WI38 (cell line): Measurements from ENCODE around the gene BANF2.

Source experiments
- H3K4me3 ChIP-seq: 2 replicates; pipeline ENCODE4 v1.5.1; 2011; ENCODE audit warnings: low read depth, mild to moderate bottlenecking, control low read depth, low read length
- CTCF ChIP-seq: IDR thresholded peaks from 2 replicates; pipeline ENCODE4 v1.5.1; 2012; ENCODE audit warnings: low read depth, mild to moderate bottlenecking, control low read depth, low read length

BANF2 gene

GRCh38 chr20:17712201-17712600, 12.4 kb downstream of the BANF2 start:
- no peak overlapping the region for H3K4me3 ChIP-seq
- no peak for TF ChIP-seq CTCF

- H3K4me3 ChIP-seq = no peak overlapping the region
- no peak for TF ChIP-seq CTCF
Measured at GRCh38 chr20:17712708-17713107, 12.9 kb downstream of the BANF2 start.

- no peak overlapping the region for H3K4me3 ChIP-seq
- no peak for TF ChIP-seq CTCF
Measured at GRCh38 chr20:17714597-17714996, 14.8 kb downstream of the BANF2 start.

GRCh38 chr20:17715075-17715474, 15.3 kb downstream of the BANF2 start:
- H3K4me3 ChIP-seq = no peak overlapping the region
- TF ChIP-seq CTCF = no peak

- no peak for TF ChIP-seq CTCF
- H3K4me3 ChIP-seq = no peak overlapping the region
Measured at GRCh38 chr20:17716331-17716730, 16.6 kb downstream of the BANF2 start.

- H3K4me3 ChIP-seq = no peak overlapping the region
- no peak for TF ChIP-seq CTCF
Measured at GRCh38 chr20:17720755-17721154, 21.0 kb downstream of the BANF2 start.

- TF ChIP-seq CTCF = no peak
- H3K4me3 ChIP-seq = no peak overlapping the region
Measured at GRCh38 chr20:17721802-17722486, 22.2 kb downstream of the BANF2 start.
